IPS DF 4.7 (cell line): ENCODE data around the gene LRRIQ1.
"Not testable (repeated sequence)": the region's sequence is repeated elsewhere in the genome, so short reads cannot be mapped to it uniquely, and the experiment has no call there.

Source experiments
- DNase-seq: peaks from one replicate; pipeline ENCODE4 v3.0.0-alpha.2; 2013; ENCODE audit warnings: low spot score; ENCODE audit errors: extremely low read depth

Gene LRRIQ1

DNA sequence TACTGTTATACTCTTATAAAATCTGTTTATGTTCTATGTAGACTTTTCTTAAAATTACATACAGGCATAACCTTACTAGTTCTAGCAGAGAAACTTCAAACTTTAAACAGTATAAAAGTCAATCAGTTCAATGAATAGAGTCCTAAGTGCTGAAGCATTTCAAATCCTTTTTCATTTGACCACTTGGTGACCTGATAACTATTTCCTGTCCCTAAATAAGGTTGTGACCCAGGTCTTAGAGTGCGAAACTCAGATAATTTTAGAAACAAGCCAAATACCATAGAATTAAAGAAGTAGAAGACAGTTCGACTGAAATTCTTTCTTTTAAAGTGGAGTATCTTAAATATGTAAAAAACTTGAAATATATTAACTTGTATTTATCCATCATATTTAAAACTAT lies 147.7 kb downstream of the LRRIQ1 start:
- no peak for DNase-seq

DNA sequence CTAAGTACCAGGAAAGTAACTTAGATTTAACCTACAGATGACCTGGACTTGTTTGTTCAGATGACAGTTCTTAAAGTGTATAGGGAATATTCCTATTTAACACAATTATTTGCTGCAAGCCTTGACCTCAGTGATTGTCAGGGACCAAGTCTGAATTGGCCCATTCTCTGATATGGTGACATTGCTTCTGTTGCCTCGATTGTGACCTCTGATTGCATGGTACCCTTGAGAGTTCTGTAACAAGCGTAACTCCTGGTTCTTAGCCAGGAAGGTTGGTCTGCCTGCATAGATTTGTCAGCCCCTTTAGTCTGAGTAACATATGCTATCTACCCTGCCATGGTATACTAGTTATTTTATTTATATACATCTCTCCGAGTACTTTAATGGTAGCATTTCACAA lies 150.1 kb downstream of the LRRIQ1 start:
- DNase-seq: no peak

DNA sequence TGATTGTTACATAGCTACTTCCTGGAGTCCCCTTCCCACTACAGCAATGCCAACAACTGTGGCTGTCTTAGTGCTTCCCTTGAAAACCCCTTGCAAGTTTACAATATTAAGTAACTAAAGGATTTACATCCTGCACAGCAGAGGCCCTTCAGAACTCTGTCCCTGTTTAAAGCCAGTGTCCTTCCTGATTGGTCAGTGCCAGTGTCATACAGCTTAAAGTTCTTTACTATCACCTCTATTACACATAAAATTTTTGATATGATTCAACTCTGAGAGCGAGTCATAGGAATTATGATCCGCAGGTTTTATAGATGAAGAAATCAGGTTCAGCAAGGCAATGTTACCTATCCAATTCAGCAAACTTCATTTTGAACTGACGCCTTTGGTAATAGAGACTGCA lies 152.5 kb downstream of the LRRIQ1 start:
- DNase-seq: no peak

DNA sequence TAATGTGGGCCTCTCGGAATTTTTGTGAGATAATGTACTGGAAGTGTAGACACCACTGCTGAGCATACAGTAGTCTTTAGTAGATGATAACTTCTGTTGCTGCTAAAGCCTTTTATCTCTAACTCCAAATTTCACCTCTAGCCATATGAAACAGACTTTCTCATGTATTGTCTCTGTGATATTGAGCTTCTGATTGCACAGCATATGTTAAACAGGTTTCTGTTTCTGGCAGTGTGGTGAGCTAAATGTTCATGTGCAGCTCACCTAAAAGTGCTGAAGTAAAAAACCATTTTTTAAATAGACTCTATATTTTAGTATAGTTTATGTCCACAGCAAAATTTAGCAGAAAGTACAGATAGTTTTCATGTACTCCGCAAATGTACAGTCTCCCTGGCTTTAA lies 154.6 kb downstream of the LRRIQ1 start:
- no peak for DNase-seq

DNA sequence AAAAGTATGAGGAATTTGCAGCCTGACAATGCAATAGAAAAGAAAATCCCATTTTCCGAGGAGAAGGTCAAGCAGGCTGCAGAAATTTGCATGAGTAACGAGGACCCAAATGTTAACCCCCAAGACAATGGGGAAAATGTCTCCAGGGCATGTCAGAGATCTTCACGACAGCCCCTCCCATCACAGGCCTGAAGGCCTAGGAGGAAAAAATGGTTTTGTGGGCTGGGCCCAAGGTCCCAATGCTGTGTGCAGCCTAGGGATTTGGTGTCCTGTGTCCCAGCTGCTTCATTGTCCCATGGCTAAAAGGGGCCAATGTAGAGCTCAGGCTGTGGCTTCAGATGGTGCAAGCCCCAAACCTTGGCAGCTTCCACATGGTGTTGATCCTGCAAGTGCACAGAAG lies 167.7 kb downstream of the LRRIQ1 start:
- DNase-seq: not testable (repeated sequence)

DNA sequence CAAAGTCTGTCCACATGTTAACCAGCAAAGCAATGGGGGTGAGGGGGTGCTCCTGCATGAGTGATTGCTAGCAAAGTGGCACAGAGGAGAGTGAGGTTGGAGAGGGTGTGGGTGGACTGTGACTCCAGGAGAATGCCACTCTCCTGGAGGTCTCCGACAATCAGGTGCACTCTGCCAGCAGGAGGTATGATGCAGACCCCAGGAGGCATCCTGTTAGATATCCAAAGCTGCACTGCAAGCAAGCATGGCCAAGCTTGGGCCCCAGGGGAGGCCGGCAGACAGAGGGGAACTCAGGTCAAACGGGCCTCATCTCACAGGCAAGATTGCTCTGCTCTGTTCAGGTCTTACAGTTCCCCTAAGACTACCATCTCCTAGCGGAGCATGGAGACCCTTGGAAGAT lies 170.4 kb downstream of the LRRIQ1 start:
- DNase-seq: no peak

DNA sequence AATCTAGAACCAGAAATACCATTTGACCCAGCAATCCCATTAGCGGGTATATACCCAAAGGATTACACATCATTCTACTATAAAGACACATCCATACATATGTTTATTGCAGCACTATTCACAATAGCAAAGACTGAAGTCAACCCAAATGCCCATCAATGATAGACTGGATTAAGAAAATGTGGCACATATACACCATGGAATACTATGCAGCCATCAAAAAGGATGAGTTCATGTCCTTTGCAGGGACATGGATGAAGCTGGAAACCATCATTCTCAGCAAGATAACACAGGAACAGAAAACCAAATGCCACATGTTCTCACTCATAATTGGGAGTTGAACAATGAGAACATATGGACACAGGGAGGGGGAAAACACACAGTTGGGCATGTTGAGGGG lies 188.2 kb downstream of the LRRIQ1 start:
- not testable (repeated sequence) for DNase-seq

DNA sequence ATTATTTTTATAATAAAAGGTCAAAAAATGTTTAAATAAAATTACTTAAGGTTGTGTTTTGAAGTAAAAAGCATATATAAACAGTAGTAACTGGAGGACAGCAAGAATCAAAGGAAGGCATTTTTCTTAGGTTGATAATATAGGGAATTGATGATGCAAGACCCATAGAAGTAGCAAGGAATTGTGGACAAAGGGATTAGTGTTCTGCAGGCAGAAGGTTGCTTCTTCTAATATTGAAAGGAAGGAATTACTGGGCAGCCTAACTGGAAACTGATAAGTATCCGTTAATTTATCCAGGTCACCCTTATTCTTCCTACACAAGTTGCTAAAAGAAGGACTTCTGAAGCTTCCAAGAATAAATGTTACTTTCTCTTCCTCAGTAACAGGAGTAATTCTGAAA lies 189.3 kb downstream of the LRRIQ1 start:
- DNase-seq: no peak

DNA sequence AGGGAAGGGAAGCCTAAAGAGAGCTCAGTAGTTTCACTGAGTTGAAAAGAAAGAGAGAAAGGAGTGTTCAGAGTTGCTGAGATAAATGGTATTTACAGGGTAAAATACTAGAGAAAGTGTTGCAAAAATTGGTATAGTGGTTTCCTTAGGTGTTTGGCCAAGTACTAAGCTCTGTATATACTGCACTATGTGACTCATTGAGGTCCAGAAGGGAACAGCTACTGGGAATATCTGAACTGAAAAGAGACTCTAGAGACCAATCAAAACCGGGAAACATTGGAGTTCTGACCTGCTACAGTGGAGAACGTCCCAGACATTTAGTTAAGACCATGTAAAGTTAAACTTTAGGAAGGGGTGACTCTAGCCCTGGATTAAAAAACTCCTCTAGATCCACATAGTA lies 201.2 kb downstream of the LRRIQ1 start:
- no peak for DNase-seq

DNA sequence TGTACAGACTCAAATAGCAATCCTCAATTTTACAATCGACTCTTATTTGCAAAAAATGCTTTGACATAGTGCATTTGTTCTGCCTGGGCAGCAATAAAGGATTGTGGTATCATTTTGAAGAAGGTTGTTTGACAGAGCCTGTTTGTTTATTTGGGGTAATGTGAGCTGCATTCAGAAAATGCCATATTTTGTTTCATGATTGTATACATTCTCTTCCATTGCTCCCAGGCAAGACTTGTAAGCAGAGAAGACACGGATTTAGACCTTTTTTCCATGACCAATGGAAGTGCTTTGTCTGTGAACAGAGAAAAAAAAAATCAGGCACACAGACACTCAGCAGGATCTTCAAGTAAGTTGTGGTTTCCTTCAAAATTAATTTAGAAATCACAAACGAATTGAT lies 208.4 kb downstream of the LRRIQ1 start:
- no peak for DNase-seq

DNA sequence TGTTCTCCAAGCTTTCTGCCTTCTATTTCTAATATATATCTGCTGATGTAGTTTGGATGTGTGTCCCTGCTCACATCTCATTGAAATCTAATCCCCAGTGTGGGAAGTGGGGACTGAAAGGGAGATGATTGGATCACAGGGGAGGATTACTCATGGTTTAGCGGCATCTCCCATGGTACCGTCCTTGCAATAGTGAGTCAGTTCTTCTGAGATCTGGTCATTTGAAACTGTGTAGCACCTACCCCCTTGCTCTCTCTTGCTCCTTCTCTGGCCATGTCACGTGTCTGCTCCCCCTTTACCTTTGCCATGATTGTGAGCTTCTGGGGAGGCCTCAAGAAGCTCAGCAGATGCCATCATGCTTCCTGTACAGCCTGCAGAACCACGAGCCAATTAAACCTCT lies 217.7 kb downstream of the LRRIQ1 start:
- no peak for DNase-seq

DNA sequence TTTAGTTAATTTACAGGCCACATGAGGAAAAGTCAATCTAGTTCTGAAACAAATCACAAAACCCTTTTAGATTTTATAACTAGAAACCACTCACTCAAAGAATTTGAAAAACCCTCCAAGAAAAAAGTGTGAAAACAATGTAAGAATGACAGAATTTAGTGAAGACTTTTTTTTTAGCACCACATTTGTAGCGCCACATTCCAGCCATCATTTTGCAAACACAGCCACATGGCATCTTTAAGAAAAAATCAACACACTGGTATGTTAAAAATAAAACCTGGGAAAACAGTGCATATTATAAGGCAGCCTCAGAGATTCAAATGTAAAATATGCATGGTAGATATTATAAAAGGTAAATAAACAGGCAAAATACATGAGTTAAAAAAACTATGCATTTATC lies 221.5 kb downstream of the LRRIQ1 start:
- DNase-seq: no peak

DNA sequence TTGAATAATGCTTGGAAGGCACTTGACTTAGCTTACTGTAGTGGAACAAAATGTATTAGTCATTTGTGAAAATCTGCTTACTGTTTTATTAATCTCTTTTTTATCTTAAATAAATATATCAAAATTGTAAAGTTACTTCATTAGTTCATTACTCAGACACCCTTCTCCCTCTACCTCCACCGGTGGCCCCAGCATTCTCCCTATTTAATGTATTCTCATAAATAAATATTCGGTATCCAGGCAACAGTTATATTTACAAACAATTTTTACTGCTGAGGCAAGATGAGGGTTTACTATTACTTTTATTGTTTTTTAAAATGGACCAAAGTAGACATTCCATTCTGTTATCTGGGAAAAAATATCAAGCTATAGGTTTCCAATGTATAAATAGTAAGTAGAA lies 224.3 kb downstream of the LRRIQ1 start:
- no peak for DNase-seq

DNA sequence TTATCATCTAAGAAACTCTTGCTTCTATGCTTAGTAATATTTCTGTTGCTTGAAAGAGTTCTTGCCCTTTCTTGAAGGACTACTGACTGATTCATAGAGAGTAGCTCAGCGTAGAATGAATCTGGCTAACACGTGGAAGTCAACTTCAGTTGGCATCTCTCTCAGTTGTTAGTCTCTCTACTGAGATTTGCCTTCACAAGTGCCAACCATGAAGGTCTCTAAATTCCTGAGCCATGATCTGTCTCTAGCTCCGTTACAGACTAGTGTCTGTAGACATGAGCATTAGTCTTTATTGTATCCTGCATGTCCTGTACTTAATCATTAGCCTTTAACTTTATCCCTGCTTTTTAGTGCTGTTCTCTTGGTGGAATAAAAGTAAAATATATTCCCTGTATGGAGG lies 224.7 kb downstream of the LRRIQ1 start:
- no peak for DNase-seq

DNA sequence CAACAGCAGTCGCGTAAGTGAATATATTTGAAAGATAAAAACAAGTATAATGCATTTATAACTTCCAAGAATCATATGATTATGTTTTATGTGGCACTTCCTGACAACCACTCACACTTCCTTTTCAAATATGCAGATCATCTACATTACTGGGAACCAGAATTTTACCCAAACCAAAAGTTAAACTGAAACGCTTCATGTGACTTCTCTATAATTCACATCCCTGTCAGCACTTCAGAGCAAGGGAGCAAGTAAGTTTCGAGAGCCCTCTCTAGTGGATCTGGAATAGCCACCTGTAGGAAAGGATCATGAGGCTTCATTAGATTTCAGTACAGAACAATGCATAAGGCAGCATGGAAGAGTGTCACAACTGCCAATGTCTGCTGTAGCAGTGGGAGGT lies 230.2 kb downstream of the LRRIQ1 start:
- no peak for DNase-seq

DNA sequence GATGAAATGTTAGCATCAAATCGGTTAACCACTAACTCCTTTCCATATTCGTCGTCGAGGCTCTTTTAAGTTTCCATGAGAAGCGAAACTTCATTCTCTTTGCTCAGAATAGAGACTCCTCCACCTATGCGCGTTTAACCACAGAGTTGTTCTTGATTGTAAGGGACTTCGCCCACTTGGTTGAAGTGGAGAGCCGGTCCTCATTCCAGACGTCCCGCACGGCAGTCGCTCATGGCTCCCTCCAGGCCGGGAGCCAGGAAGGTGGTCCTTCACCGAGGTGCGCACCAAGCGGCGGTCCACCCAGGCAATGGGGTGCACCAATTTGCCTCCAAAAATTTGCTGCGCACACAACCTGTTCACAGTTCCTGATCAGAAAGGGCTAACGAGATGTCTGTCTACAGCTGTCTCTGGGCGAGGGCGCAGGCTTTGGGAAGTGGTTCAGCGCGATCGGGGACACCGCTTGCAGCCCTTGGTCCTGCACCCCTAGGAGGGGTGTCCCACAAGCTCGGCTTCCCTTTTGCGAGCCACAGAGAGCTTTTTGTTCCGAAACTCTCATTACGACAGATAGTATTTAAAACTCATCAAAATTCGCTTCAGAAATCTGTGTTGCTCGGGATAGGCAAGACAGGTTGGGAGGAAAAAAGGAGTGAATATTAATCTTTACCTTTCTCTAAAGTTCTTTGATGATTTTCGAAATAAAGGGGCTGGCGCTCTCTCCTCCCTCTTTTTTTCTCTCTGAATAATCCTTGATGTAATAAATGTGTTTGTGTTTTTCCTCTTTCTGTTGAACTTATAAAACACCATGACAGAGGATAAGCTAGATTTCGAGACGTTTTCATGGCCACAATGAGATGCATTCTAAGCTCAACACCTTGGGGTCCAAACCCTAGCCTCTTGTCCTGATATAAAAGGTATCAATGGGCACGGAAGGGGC lies 237.5 kb downstream of the LRRIQ1 start:
- no peak for DNase-seq

DNA sequence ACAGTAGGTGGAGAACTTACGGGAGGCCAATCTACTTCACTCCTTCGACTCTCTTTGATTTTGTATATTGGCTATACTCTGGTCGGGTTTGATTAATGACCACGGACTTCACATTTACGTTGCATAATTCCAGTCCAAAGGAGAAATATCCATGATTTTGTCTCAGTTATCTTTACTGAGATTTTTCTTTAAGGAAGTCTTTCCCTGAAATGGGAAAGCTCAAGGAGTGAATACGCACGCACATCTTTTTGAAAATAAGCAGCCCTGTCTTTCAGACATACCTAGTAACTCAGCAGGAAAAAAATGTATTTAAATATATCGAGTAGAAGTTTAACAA lies 238.1 kb downstream of the LRRIQ1 start:
- DNase-seq: no peak

DNA sequence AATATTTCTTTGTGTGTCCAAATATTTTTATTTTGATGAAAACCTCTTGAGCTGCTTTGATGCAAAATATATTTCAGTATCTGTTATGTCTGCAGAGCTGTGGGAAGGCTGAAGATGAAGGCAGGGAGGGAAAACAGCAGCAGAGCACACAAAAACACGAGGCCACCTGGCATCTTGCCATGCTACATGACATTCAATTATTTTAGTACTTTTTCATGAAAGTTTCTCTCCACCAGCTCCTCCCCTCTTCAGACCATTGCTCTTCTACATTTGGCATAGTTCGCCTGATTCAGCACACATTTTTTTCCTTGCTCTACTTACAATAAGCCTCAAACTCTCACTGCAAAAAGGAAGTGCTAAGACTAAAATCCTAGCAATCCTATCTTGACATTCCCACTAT lies 239.2 kb downstream of the LRRIQ1 start:
- DNase-seq: no peak

DNA sequence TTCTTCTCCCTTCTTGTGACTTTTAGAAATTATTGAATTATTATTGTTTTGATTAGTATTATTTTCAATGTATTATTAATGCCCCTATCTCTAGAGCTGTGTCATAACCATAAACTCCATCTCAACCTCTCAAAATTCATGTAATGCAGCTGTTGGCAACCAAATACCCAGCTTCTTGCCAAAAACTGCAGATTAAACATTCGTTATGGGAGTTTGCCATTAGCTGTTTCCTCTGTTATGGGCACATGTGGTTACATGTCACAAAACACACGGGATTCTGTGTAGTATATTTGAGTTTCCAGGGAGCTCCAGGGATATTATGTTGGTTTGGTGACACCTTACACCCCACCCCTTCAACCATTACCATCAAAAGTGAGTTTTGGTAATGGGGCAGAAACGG lies 241.0 kb downstream of the LRRIQ1 start:
- no peak for DNase-seq

DNA sequence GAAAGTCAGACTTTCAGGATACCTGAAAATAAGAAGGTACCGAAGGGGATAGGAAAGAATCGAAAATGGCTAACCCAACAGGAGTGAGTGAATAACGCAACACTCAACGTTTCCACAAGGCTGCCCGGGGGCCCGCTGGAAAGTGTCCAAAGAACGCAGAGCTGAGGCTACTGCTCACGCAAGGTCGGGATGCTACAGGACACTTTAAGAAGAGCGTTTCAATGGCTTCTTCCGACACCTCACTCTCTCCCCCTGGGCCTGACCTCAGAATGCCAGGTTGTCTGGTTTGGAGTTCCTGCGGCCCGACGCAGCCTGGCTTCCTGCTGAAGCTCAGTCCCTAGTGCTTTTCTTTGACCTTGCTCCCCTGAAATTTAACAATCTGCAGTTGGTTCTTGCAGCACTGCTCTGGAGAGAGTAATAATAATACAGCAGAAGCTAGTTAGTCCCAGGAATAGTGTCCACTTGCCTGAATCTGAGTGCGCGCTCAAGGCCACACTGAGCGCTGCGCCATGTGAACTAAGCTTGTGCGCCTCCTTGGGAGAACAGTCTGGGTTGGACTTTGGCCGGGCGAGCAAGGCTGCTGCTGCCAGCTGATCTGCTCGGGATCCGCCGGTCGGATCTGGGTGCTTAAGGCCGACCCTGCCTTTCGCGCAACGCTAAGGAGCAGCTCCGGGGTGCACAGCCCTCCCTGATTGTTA lies 241.9 kb downstream of the LRRIQ1 start:
- no peak for DNase-seq

DNA sequence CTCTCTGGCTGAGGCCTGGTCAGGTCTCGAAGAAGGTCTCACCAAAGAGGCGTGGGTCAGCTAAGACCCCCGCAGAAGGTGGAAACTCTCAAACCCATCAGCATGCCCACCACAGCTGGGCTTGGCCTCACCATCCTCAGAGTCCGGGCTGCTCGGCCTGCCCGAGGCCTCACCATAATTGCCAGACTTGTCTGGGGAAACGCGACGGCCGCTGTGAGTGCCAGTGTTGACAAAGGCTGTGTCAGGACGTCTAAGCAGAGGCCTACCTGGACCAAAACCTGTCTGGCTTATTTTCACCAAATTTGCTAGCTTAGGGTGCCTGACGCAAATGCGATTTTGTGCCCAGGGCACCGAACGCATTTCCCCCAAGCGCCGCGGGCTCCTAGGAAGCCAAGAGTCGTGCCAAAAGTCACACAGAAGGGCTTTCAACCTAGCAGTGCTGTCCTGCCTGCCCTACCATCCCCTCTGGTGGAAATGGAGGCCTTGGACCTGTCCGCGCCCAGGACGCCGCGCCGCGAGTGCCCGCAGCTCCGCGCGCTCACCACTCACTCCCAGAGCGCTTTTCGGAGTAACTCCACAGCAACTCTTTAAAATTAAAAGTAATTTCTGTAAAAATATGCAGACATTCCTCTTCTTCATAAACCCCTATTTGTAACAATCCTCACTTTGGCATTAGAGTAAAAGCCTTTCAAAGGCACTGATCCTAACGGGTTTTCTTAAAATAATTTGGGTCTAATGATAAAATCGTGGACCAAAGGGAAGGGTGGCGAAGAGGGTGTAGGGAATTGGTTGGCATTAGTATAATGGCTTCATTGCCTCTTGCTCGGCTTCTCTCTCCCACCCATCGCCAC lies 242.7 kb downstream of the LRRIQ1 start:
- DNase-seq: no peak
